HG03520 (cell line): ENCODE results near the gene PCBP2.

Experiments
- ATAC-seq: cut with Tn5 transposase; IDR thresholded peaks from one replicate; pipeline ENCODE4 v1.9.1; 2021; ENCODE audit warnings: mild to moderate bottlenecking, moderate library complexity; ENCODE audit not compliant: unreplicated experiment

Gene PCBP2

DNA sequence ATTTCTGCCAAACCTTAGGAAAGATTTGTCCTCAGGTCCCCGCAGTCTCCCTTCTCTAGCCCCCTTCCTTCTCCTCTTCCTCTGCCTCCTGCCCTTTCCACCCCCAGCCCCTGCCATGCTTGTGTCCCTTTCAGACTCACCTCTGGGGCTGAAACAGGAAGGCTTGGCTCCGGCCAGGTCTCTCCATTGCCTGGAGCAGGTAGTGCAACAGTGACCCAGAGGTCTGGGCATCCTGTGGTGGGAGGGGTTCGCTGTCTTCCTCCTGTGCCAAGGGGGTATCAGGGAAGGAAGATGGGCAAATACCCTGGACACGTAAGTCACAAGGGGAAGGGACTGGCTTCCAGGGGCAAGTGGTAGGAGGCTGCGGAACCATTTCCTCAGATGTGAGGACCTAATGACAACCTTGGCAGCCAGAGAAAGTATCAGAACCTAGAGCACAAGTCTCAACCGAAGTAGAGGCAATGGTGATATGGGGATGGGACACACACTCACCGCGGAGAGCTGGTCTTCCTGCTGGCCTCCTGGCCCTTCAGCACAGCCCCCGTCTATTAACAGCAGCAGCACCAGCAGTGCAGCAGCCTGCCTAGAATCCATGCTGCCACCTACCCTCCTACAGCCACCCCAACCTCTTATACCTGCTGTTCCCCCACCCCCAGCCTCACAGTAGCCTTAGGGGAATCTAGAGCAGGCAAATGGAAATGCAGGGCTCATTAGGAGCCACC, 55.1 kb downstream of the PCBP2 start, which contains the start of gene NPFF:
Gene NPFF, minus strand, starts transcription at position 604 of the 722 bp plus-strand sequence. Its CDS starts 10 bp downstream, at position 594.
- ATAC-seq, result no peak

GRCh38 chr12:53507603-53507885, 55.6 kb downstream of the PCBP2 start:
- ATAC-seq, result no peak

DNA sequence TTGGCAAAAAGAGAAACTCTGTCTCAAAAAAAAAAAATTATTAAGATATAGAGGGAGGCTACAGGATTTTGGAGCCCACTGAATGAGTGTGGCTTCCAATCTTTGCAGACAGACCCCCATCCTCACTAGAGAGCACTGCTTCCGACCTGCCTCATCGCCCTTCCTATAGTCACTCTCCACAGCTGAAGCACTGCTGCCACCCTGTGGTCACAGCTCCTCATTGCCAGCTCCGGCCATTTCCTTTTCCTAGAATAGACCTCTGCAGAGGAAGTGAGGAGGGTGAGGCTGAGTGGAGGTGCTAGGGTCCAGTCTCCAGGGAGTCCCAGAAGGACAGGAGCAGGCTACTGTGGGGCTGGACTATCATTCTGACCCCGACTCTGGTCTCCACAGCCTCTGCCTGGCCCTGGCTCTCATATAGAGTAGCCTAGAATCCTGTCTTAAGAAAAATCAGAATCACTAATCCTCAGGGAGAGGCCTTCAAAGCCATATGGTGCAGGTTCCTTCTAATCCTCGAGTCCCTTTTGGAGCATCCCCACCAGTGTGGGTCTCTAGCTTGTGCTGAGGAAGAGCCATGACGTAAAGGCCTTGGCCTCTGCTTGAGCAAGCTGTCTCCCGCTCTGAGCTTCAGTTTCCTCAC, 56.8 kb downstream of the PCBP2 start:
- ATAC-seq, result peak; percentile 81

GRCh38 chr12:53510181-53510812, 58.4 kb downstream of the PCBP2 start:
- ATAC-seq, result no peak

- no peak for ATAC-seq
These were observed 62.0 kb downstream of the PCBP2 start for GRCh38 chr12:53513712-53514410.

DNA sequence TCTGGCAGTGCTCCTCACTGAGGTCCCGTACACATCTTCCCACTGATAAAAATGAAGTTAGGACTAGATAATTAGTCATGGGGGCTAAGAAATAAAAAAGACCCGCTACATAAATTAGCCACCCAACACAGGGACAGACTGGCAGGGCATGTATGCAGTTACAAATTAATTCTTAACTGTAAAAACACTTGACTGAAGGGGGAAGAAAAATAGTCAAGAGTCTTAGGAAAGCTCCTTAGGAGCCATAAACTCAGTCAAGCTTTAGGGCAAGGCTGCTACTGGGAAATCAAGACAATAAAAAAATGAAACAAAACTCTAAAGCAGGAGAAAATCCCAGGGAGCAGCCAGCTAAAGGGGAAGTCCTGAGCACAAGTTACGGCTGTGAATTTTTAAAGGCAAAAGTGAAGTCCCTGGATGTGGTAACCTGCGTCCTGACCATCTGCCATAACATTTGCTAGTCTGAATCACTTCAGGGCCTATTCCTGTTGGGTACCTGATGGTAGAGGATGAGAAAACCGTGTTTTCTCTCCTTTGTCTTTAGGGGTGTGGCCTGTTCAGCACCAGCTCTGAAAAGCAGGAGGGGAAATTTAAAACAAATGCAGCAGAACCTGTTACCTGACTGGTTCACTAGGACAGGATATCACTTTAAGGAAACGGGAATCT, 62.9 kb downstream of the PCBP2 start:
- no peak for ATAC-seq

GRCh38 chr12:53515291-53515680, 63.4 kb downstream of the PCBP2 start:
- no peak for ATAC-seq

DNA sequence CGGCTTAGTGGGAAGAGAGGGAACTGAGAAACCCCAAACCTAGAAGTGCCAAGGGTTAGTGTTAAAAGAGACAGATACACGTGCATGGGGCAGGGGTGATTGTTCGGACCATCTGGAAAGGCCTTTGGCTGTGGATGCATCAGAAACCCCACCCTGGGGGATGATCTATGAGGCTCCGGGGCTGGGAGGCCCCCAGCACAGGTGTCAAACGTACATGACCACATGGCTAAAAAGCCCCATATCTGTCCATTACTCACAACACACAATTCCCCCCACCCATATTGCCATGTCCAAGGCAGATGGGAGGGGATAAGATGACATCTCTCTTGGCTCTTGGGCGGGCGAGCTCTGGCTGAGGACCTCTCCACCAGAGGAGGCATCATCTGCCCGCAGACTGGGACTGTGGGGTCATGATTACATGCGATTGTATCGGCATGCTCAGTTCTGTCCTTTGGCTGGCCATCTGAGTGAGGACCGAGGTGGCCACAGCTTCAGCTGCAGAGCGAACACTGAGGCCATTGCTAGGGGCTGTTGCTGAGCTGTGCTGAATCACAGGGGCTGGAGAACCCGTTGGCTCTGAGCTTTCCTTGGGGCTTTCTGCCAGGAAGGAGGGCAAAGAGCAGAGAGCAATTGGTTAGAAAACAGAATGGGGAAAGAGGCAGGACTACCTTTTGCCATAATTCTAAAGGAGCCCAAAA, 65.0 kb downstream of the PCBP2 start:
- ATAC-seq, result no peak

GRCh38 chr12:53518381-53518780, 66.5 kb downstream of the PCBP2 start:
- no peak for ATAC-seq

DNA sequence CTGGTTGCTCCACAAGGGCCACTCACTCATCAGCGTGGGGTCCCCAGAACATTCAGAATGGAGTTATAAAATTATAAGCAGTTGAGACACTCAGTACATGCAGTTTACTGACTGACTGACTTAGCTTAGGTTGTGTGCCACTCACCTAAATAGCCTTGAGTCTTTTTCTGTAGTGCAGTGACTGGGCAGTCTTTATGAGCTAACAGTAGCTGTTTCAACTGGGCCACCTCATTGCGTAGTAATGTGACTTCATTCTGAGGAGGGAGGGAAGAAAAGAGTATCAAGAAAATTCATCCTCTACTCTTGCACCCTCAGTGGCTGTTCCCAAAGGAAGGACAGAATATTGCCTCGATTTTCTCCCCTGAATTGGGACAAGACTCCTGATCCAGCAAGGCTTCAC, 71.2 kb downstream of the PCBP2 start:
- no peak for ATAC-seq

GRCh38 chr12:53524476-53524875, 72.6 kb downstream of the PCBP2 start:
- ATAC-seq, result no peak

DNA sequence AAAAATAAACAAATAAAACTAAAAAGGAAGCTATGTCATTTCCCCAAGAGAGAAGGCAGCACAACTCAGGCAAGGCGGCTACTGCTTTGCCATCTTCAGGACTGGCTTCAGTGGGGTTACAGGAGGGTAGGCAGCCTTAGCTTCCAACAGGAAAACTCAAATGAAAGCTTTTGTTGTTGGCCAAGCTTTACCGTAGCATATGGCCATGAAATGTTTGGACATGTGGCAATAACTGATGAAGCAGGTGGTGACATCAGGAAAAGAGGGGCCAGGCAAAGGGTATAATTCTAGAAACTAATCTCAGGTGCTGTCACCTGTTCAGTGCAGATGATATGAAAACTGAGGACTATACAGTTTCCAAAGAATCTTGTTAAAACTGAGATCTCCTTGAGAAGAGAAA, 78.2 kb downstream of the PCBP2 start:
- no peak for ATAC-seq
